K562 (cell line): ENCODE measurements around the gene TUBB1. TPM values are rescaled to one million over a fixed set of nuclear protein-coding genes. Genes with fewer than 3 reads are reported as not detected.

Source experiments
- ATF4 ChIP-seq: fragments of 450-650 bp; formaldehyde crosslinking; IDR thresholded peaks from 2 replicates; pipeline ENCODE4 v1.4.0; 2022; ENCODE audit warnings: mild to moderate bottlenecking, moderate library complexity
- CHD1 ChIP-seq: fragments of 200-600 bp; sonication (generic); IDR thresholded peaks from one replicate; pipeline ENCODE4 v1.6.1; 2012; ENCODE audit warnings: mild to moderate bottlenecking, moderate library complexity, low read length, inconsistent platforms
- EGR1 ChIP-seq: fragments of 450-650 bp; conservative IDR thresholded peaks from 2 replicates; pipeline ENCODE4 v1.6.1; 2017; ENCODE audit warnings: mild to moderate bottlenecking
- MLLT1 ChIP-seq, 2 experiments: fragments of 450-650 bp; IDR thresholded peaks; 2 replicates each; pipeline ENCODE4 v1.6.1; 2016
- NR2C2 ChIP-seq, 2 experiments: fragments of 200-800 bp in 1 of 2; sonication (Bioruptor generic) in 1 of 2; sonication (generic) in 1 of 2; formaldehyde crosslinking in 1 of 2; IDR thresholded peaks; 2 replicates each; pipeline versions ENCODE4 v1.6.1 to v1.8.0; 2016 to 2022; ENCODE audit warnings: mild to moderate bottlenecking in 1 of 2, missing compliant biosample characterization in 1 of 2, missing genetic modification characterization in 1 of 2, missing genetic modification reagents in 1 of 2
- SMAD4 ChIP-seq: fragments of 250-450 bp; sonication (Bioruptor Pico); conservative IDR thresholded peaks from 2 replicates; pipeline ENCODE4 v1.8.0; 2021; ENCODE audit warnings: inconsistent platforms, mild to moderate bottlenecking, moderate library complexity
- YY1 ChIP-seq, 3 experiments: IDR thresholded peaks; 2 replicates each; pipeline ENCODE4 v1.6.1; 2011; ENCODE audit warnings: low read length in 2 of 3, mild to moderate bottlenecking in 2 of 3, moderate library complexity in 2 of 3, borderline replicate concordance in 1 of 3, control low read depth in 1 of 3, low read depth in 1 of 3; ENCODE audit not compliant: insufficient read depth in 3 of 3, insufficient replicate concordance in 2 of 3, control insufficient read depth in 1 of 3, insufficient read length in 1 of 3; ENCODE audit errors: extremely low read depth in 1 of 3
- ZNF143 ChIP-seq: sonication (generic); formaldehyde crosslinking; IDR thresholded peaks from 2 replicates; pipeline ENCODE4 v1.9.0; 2022; ENCODE audit warnings: mild to moderate bottlenecking, missing genetic modification reagents
- ZNF384 ChIP-seq: IDR thresholded peaks from 2 replicates; pipeline ENCODE4 v1.6.1; 2012; ENCODE audit warnings: low read depth, low read length, improper control_type of control experiment
- polyA plus RNA-seq, 8 experiments: library from polyadenylated mRNA; depleted of rRNA in 4 of 8; stranded (reverse) in 5 of 8; unstranded in 3 of 8; fragments of >200 nt; fragmentation: Nextera tagmentation in 2 of 8; fragmentation: Illumina TruSeq in 1 of 8; extraction: Ambion mirVana in 2 of 8; extraction: Trizol in 1 of 8; gene quantifications; 2 replicates each; pipeline versions ENCODE4 v1.2.1 to v1.2.3, GENCODE V29; 2011 to 2014; ENCODE audit warnings: inconsistent platforms in 1 of 8, missing spikeins in 1 of 8
- total RNA-seq, 7 experiments: library from RNA; depleted of rRNA in 6 of 7; stranded (reverse); fragments of >200 nt in 6 of 7; fragmentation: Illumina TruSeq in 2 of 7; extraction: Trizol in 2 of 7; gene quantifications; 2 replicates each; pipeline versions ENCODE4 v1.2.1 to v1.2.3, GENCODE V29; 2011 to 2021; ENCODE audit warnings: low replicate concordance in 1 of 7
- TF ChIP-seq, protein P1 (sequence below), 3 experiments: fragments of 200-800 bp in 1 of 3; sonication (Bioruptor generic) in 1 of 3; sonication (generic) in 1 of 3; formaldehyde crosslinking in 1 of 3; IDR thresholded peaks; 2 replicates each; pipeline versions ENCODE4 v1.6.1 to v1.8.0; 2016 to 2022; ENCODE audit warnings: mild to moderate bottlenecking in 2 of 3, missing compliant biosample characterization in 2 of 3, missing genetic modification characterization in 2 of 3, missing genetic modification reagents in 1 of 3
- TF ChIP-seq, protein P2 (sequence below), 2 experiments: fragments of 450-650 bp in 1 of 2; sonication (generic) in 1 of 2; formaldehyde crosslinking in 1 of 2; IDR thresholded peaks; 2 replicates each; pipeline versions ENCODE4 v1.7.1 to v1.9.0; 2016 to 2022; ENCODE audit warnings: inconsistent platforms in 1 of 2, mild to moderate bottlenecking in 1 of 2, missing genetic modification reagents in 1 of 2

The TUBB1 gene
- total and polyA plus RNA-seq, 9 of the 15 experiments (the other 6 are each of a cell fraction or from before 2014, with no cell fraction given) = 1.5 to 3.9 (median 2.4) TPM

- TF ChIP-seq ATF4 (CRISPR knock-in tag) = 0 out of 2 replicates have a peak, but pooled peaks have one; percentile 28
- no peak for TF ChIP-seq ZNF143
- TF ChIP-seq MLLT1 (IDR thresholded peaks at IDR 0.05) = peak in 1 of 2 experiments; percentile 14; a peak in 1 of 4 replicates
- TF ChIP-seq, protein P1, sequence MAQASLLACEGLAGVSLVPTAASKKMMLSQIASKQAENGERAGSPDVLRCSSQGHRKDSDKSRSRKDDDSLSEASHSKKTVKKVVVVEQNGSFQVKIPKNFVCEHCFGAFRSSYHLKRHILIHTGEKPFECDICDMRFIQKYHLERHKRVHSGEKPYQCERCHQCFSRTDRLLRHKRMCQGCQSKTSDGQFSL (CRISPR knock-in tag; IDR thresholded peaks at IDR 0.05) = no peak
- TF ChIP-seq, protein P1 (tag; IDR thresholded peaks at IDR 0.05) = peak in 1 of 2 experiments; percentile 10; a peak in 1 of 4 replicates
- TF ChIP-seq YY1 (IDR thresholded peaks at IDR 0.05; ENCODE audit: borderline replicate concordance in 1 of 3, control insufficient read depth in 1 of 3, extremely low read depth in 1 of 3, insufficient read depth in 3 of 3, insufficient read length in 1 of 3, insufficient replicate concordance in 2 of 3, low read depth in 1 of 3, low read length in 2 of 3) = peak in 1 of 3 experiments; percentile 70
- peak; percentile 84 for TF ChIP-seq CHD1
- TF ChIP-seq ZNF384 = peak; percentile 87
- no peak for TF ChIP-seq NR2C2 (CRISPR knock-in tag; IDR thresholded peaks at IDR 0.05)
- TF ChIP-seq NR2C2 (tag; IDR thresholded peaks at IDR 0.05) = peak; percentile 46; the same call in 1 of the 2 replicates
- TF ChIP-seq, protein P2, sequence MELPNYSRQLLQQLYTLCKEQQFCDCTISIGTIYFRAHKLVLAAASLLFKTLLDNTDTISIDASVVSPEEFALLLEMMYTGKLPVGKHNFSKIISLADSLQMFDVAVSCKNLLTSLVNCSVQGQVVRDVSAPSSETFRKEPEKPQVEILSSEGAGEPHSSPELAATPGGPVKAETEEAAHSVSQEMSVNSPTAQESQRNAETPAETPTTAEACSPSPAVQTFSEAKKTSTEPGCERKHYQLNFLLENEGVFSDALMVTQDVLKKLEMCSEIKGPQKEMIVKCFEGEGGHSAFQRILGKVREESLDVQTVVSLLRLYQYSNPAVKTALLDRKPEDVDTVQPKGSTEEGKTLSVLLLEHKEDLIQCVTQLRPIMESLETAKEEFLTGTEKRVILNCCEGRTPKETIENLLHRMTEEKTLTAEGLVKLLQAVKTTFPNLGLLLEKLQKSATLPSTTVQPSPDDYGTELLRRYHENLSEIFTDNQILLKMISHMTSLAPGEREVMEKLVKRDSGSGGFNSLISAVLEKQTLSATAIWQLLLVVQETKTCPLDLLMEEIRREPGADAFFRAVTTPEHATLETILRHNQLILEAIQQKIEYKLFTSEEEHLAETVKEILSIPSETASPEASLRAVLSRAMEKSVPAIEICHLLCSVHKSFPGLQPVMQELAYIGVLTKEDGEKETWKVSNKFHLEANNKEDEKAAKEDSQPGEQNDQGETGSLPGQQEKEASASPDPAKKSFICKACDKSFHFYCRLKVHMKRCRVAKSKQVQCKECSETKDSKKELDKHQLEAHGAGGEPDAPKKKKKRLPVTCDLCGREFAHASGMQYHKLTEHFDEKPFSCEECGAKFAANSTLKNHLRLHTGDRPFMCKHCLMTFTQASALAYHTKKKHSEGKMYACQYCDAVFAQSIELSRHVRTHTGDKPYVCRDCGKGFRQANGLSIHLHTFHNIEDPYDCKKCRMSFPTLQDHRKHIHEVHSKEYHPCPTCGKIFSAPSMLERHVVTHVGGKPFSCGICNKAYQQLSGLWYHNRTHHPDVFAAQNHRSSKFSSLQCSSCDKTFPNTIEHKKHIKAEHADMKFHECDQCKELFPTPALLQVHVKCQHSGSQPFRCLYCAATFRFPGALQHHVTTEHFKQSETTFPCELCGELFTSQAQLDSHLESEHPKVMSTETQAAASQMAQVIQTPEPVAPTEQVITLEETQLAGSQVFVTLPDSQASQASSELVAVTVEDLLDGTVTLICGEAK (IDR thresholded peaks at IDR 0.05) = 0 out of 2 replicates have a peak, but pooled peaks have one; percentile 12
- TF ChIP-seq, protein P2 (CRISPR knock-in tag; IDR thresholded peaks at IDR 0.05) = no peak
- 0 out of 2 replicates have a peak, but pooled peaks have one; percentile 7 for TF ChIP-seq EGR1
- 0 out of 2 replicates have a peak, but pooled peaks have one; percentile 4 for TF ChIP-seq SMAD4
Observed at GRCh38 chr20:58981628-58982364, 37.4 kb upstream of the TUBB1 start (continued).
